H9 (cell line): ENCODE measurements around the gene ZNRF3. TPM values are rescaled to one million over a fixed set of nuclear protein-coding genes. Genes with fewer than 3 reads are reported as not detected.

ENCODE experiments used
- DNase-seq: peaks from one replicate; pipeline ENCODE4 v3.0.0-alpha.2; 2017
- H2AFZ ChIP-seq: one replicate; pipeline ENCODE4 v1.6.1; 2013; ENCODE audit warnings: mild to moderate bottlenecking, low read length, control low read depth, moderate library complexity
- H2AK5ac ChIP-seq: 2 replicates; pipeline ENCODE4 v1.6.1; 2013; ENCODE audit warnings: low read length, control low read depth, mixed read lengths; ENCODE audit not compliant: insufficient read length
- H2BK120ac ChIP-seq: one replicate; pipeline ENCODE4 v1.6.1; 2013; ENCODE audit warnings: low read depth, mild to moderate bottlenecking, low read length, control low read depth, inconsistent platforms; ENCODE audit not compliant: poor library complexity, severe bottlenecking
- H2BK12ac ChIP-seq: 2 replicates; pipeline ENCODE4 v1.6.1; 2013; ENCODE audit warnings: low read length, control low read depth, mixed read lengths, low read depth; ENCODE audit not compliant: insufficient read length
- H2BK15ac ChIP-seq: 2 replicates; pipeline ENCODE4 v1.6.1; 2013; ENCODE audit warnings: low read depth, low read length, control low read depth
- H2BK20ac ChIP-seq: one replicate; pipeline ENCODE4 v1.6.1; 2013; ENCODE audit warnings: low read depth, mild to moderate bottlenecking, low read length, control low read depth, inconsistent platforms; ENCODE audit not compliant: poor library complexity, severe bottlenecking
- H2BK5ac ChIP-seq: 2 replicates; pipeline ENCODE4 v1.6.1; 2013; ENCODE audit warnings: low read length, control low read depth, mixed read lengths; ENCODE audit not compliant: insufficient read length
- H3K14ac ChIP-seq: 2 replicates; pipeline ENCODE4 v1.6.1; 2013; ENCODE audit warnings: low read length, control low read depth; ENCODE audit not compliant: insufficient read depth
- H3K18ac ChIP-seq: 2 replicates; pipeline ENCODE4 v1.6.1; 2013; ENCODE audit warnings: low read depth, mild to moderate bottlenecking, mixed read lengths, low read length, control low read depth; ENCODE audit not compliant: insufficient read length
- H3K23ac ChIP-seq: 2 replicates; pipeline ENCODE4 v1.6.1; 2013; ENCODE audit warnings: low read length, control low read depth, mixed read lengths, low read depth; ENCODE audit not compliant: insufficient read length
- H3K23me2 ChIP-seq: 2 replicates; pipeline ENCODE4 v1.6.1; 2013; ENCODE audit warnings: low read depth, mild to moderate bottlenecking, mixed read lengths, low read length, control low read depth; ENCODE audit not compliant: insufficient read length, poor library complexity, severe bottlenecking
- H3K27ac ChIP-seq: 2 replicates; pipeline ENCODE4 v1.5.1; 2013; ENCODE audit warnings: low read length, control low read depth, mixed read lengths, low read depth; ENCODE audit not compliant: insufficient read length
- H3K27me3 ChIP-seq: 2 replicates; pipeline ENCODE4 v1.6.1; 2013; ENCODE audit warnings: low read length, control low read depth, inconsistent platforms; ENCODE audit not compliant: insufficient read depth
- H3K4ac ChIP-seq: 2 replicates; pipeline ENCODE4 v1.6.1; 2013; ENCODE audit warnings: low read depth, mild to moderate bottlenecking, control low read depth, inconsistent platforms, low read length, moderate library complexity
- H3K4me1 ChIP-seq: 2 replicates; pipeline ENCODE4 v1.6.1; 2013; ENCODE audit warnings: low read length, control low read depth, inconsistent platforms; ENCODE audit not compliant: insufficient read depth
- H3K4me2 ChIP-seq: 2 replicates; pipeline ENCODE4 v1.6.1; 2013; ENCODE audit warnings: low read length, control low read depth, mixed read lengths; ENCODE audit not compliant: insufficient read length, insufficient read depth
- H3K56ac ChIP-seq: 2 replicates; pipeline ENCODE4 v1.6.1; 2013; ENCODE audit warnings: low read depth, mild to moderate bottlenecking, mixed read lengths, low read length, control low read depth; ENCODE audit not compliant: insufficient read length
- H3K79me1 ChIP-seq: 2 replicates; pipeline ENCODE4 v1.6.1; 2013; ENCODE audit warnings: low read depth, mild to moderate bottlenecking, moderate library complexity, low read length, control low read depth, inconsistent platforms; ENCODE audit not compliant: insufficient read depth, poor library complexity, severe bottlenecking
- H3K79me2 ChIP-seq: 2 replicates; pipeline ENCODE4 v1.6.1; 2013; ENCODE audit warnings: low read length, control low read depth, inconsistent platforms; ENCODE audit not compliant: insufficient read depth
- H3K9ac ChIP-seq: 2 replicates; pipeline ENCODE4 v1.6.1; 2013; ENCODE audit warnings: low read length, control low read depth, mixed read lengths; ENCODE audit not compliant: insufficient read length; ENCODE audit errors: extremely low read depth
- H3K9me3 ChIP-seq: one replicate; pipeline ENCODE4 v1.6.1; 2013; ENCODE audit warnings: low read depth, low read length, inconsistent platforms; ENCODE audit not compliant: control insufficient read depth
- H3T11ph ChIP-seq: one replicate; pipeline ENCODE4 v1.6.1; 2013; ENCODE audit warnings: mild to moderate bottlenecking, low read length, control low read depth, inconsistent platforms
- H4K20me1 ChIP-seq: one replicate; pipeline ENCODE4 v1.6.1; 2013; ENCODE audit not compliant: control insufficient read depth, insufficient read length, insufficient read depth
- H4K5ac ChIP-seq: 2 replicates; pipeline ENCODE4 v1.6.1; 2013; ENCODE audit warnings: low read depth, mild to moderate bottlenecking, mixed read lengths, low read length, control low read depth; ENCODE audit not compliant: insufficient read length
- H4K8ac ChIP-seq: replicated peaks from 2 replicates; pipeline ENCODE4 v1.6.1; 2013; ENCODE audit warnings: low read length, control low read depth, mixed read lengths, low read depth; ENCODE audit not compliant: insufficient read length
- H4K91ac ChIP-seq: 2 replicates; pipeline ENCODE4 v1.6.1; 2013; ENCODE audit warnings: low read depth, mild to moderate bottlenecking, moderate library complexity, mixed read lengths, low read length, control low read depth; ENCODE audit not compliant: insufficient read length
- H3K27ac Mint-ChIP-seq, 3 experiments: 2 replicates in 2 of 3; 3 replicates in 1 of 3; pipeline ENCODE4 v1.8.0; 2020 to 2021; ENCODE audit warnings: mixed read lengths in 3 of 3, mild to moderate bottlenecking in 1 of 3, moderate library complexity in 1 of 3
- H3K27me3 Mint-ChIP-seq: 2 replicates; pipeline ENCODE4 v1.8.0; 2021; ENCODE audit warnings: low read depth, mild to moderate bottlenecking, moderate library complexity, mixed read lengths
- H3K36me3 Mint-ChIP-seq, 3 experiments: 2 replicates in 2 of 3; 3 replicates in 1 of 3; pipeline ENCODE4 v1.8.0; 2020 to 2021; ENCODE audit warnings: low read depth in 3 of 3, mixed read lengths in 3 of 3; ENCODE audit not compliant: insufficient read depth in 1 of 3
- H3K4me1 Mint-ChIP-seq, 2 experiments: 2 replicates each; pipeline ENCODE4 v1.8.0; 2020; ENCODE audit warnings: mixed read lengths in 2 of 2
- H3K4me3 Mint-ChIP-seq, 2 experiments: 2 replicates in 1 of 2; 3 replicates in 1 of 2; pipeline ENCODE4 v1.8.0; 2020 to 2021; ENCODE audit warnings: mild to moderate bottlenecking in 2 of 2, mixed read lengths in 2 of 2, moderate library complexity in 1 of 2
- H3K9me3 Mint-ChIP-seq, 2 experiments: 2 replicates in 1 of 2; 3 replicates in 1 of 2; pipeline ENCODE4 v1.8.0; 2020; ENCODE audit warnings: mild to moderate bottlenecking in 2 of 2, mixed read lengths in 2 of 2, moderate library complexity in 1 of 2
- WGBS: extraction: QIAGEN DNeasy Blood & Tissue Kit; methylation state at CpG from one replicate; pipeline ENCODE4 v1.1.7; 2013; ENCODE audit warnings: missing lambda C conversion rate, low lambda C conversion rate, mixed read lengths; ENCODE audit not compliant: insufficient read length; ENCODE audit errors: extremely low coverage; 5-methylcytosine and 5-hydroxymethylcytosine counted together
- total RNA-seq: library from RNA; stranded (reverse); gene quantifications from 2 replicates; pipeline ENCODE4 v1.2.1, GENCODE V29; 2021
- TF ChIP-seq, protein P1 (sequence below): fragments of 200-600 bp; sonication (generic); conservative IDR thresholded peaks from 3 replicates; pipeline ENCODE4 v1.8.0; 2021; ENCODE audit warnings: antibody characterized with exemption, mild to moderate bottlenecking

Gene ZNRF3
- total RNA-seq, 1 experiment from 2014 or later = 20.6 TPM

DNA sequence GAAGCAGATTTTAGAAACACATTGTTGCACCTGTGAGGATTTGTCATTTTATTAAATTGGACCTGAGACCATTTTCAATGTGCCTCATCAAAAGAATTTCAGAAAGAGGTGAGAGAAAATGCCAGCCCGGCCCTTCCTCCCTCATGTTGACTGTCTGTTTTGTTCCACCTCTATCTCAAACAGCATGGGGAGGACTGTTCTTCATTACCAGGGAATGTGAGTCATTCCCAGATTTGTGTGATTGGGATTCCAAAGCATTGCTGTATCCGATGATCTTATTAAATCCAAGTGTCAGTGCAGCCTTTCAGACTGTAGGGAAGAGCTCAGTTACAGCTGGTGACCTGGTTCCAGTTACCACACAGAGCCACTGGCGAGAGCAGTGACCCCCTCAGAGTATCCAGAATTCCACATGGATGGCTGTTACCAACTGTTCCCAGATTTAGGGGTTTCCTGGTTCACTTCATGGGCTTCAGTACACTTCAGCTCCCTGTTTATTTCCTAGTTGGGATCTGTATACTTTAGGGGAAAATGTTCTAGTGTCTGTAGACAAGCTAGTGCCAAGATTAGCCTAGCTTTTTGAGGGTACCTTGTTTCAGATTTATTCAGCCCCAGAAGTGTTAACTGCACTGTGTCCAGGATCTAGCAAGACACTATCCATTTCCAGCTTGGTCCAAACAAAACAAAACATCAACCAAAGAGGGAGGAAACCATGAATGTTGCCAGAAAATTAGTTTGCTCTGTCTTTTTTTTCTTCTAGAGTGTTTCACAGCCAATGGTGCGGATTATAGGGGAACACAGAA lies 210.3 kb downstream of the ZNRF3 start:
- TF ChIP-seq, protein P1, sequence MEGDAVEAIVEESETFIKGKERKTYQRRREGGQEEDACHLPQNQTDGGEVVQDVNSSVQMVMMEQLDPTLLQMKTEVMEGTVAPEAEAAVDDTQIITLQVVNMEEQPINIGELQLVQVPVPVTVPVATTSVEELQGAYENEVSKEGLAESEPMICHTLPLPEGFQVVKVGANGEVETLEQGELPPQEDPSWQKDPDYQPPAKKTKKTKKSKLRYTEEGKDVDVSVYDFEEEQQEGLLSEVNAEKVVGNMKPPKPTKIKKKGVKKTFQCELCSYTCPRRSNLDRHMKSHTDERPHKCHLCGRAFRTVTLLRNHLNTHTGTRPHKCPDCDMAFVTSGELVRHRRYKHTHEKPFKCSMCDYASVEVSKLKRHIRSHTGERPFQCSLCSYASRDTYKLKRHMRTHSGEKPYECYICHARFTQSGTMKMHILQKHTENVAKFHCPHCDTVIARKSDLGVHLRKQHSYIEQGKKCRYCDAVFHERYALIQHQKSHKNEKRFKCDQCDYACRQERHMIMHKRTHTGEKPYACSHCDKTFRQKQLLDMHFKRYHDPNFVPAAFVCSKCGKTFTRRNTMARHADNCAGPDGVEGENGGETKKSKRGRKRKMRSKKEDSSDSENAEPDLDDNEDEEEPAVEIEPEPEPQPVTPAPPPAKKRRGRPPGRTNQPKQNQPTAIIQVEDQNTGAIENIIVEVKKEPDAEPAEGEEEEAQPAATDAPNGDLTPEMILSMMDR = no peak
- Histone ChIP-seq H3K27me3 (no peaks in the 10 kb centered on the region), H3K56ac (no peak overlapping the region), H2BK120ac (no peak overlapping the region), H3K79me2 (no peaks in the 10 kb centered on the region), H4K91ac (no peak overlapping the region), H3K27ac (no peak overlapping the region), H3K18ac (no peak overlapping the region), H3K4me1 (peaks cover 4% of the 10 kb centered on the region; the same call in 1 of the 2 replicates), H3K14ac (no peak overlapping the region), H2BK12ac (no peak overlapping the region), H3K9ac (no peak overlapping the region), H4K8ac (no peak overlapping the region), H3K4me2 (no peak overlapping the region), H2BK5ac (no peak overlapping the region), H3K79me1 (no peaks in the 10 kb centered on the region), H4K5ac (no peak overlapping the region), H3K9me3 (no peaks in the 10 kb centered on the region), H2AK5ac (no peak overlapping the region), H2BK15ac (no peak overlapping the region), H3K23me2 (no peaks in the 10 kb centered on the region), H3T11ph (no peak overlapping the region), H2AFZ (no peak overlapping the region), H3K4ac (no peak overlapping the region), H3K23ac (no peak overlapping the region), H2BK20ac (no peak overlapping the region), H4K20me1 (no peaks in the 10 kb centered on the region)
- H3K9me3 Mint-ChIP-seq = no peaks in the 10 kb centered on the region
- peaks cover 13 to 21% of the 10 kb centered on the region in 2 experiments for H3K4me1 Mint-ChIP-seq
- no peak for DNase-seq
- no peaks in the 10 kb centered on the region; the same call in 1 of the 2 replicates for H3K27me3 Mint-ChIP-seq
- no CpG with 5 or more reads among the region's 4 CpGs for WGBS
- no peak overlapping the region; a peak in 2 of 7 replicates for H3K27ac Mint-ChIP-seq
- H3K36me3 Mint-ChIP-seq = peaks cover 0 to 3% (median 0%) of the 10 kb centered on the region in 3 experiments; a peak in 1 of 7 replicates
- H3K4me3 Mint-ChIP-seq = no peak overlapping the region
